Heart left ventricle (tissue), 16 donors: ENCODE data around the gene CYP4F3. TPM values are rescaled to one million over a fixed set of nuclear protein-coding genes. Genes with fewer than 3 reads are reported as not detected.

ENCODE experiments used
- ATAC-seq, 4 donors: fragments of 200-7000 bp; cut with Tn5 transposase; one replicate each; pipeline ENCODE4 v1.9.1; 2020 to 2022; ENCODE audit warnings: moderate library complexity in 4 of 4, mild to moderate bottlenecking in 3 of 4, moderate number of reproducible peaks in 1 of 4
- DNase-seq, 5 donors: peaks; one replicate each; pipeline ENCODE4 v3.0.0-alpha.2; 2020
- H3K27ac ChIP-seq, 12 donors: fragments of 200-600 bp; sonication (generic) in 4 of 12; one replicate each; pipeline versions ENCODE4 v1.5.0 to v1.8.0; 2016 to 2022; ENCODE audit warnings: mild to moderate bottlenecking in 2 of 12
- H3K27me3 ChIP-seq, 9 donors: fragments of 200-600 bp; sonication (generic) in 2 of 9; one replicate each; pipeline versions ENCODE4 v1.5.1 to v1.8.0; 2016 to 2022; ENCODE audit warnings: mild to moderate bottlenecking in 3 of 9
- H3K36me3 ChIP-seq, 9 donors: fragments of 200-600 bp; sonication (generic) in 2 of 9; one replicate each; pipeline versions ENCODE4 v1.5.0 to v1.8.0; 2018 to 2022; ENCODE audit warnings: mild to moderate bottlenecking in 2 of 9
- H3K4me1 ChIP-seq, 12 donors: fragments of 200-600 bp; sonication (generic) in 4 of 12; one replicate each; pipeline versions ENCODE4 v1.5.0 to v1.8.0; 2016 to 2022; ENCODE audit warnings: mild to moderate bottlenecking in 3 of 12
- H3K4me3 ChIP-seq, 12 donors: fragments of 200-600 bp; sonication (generic) in 4 of 12; one replicate each; pipeline versions ENCODE4 v1.5.0 to v1.8.0; 2017 to 2022; ENCODE audit warnings: mild to moderate bottlenecking in 9 of 12, moderate library complexity in 4 of 12
- H3K9me3 ChIP-seq, 12 donors: fragments of 200-600 bp; sonication (generic) in 4 of 12; one replicate each; pipeline versions ENCODE4 v1.5.0 to v1.8.0; 2016 to 2022; ENCODE audit warnings: mild to moderate bottlenecking in 1 of 12
- POLR2A ChIP-seq, 2 donors: fragments of 450-650 bp; IDR thresholded peaks; one replicate each; pipeline ENCODE4 v1.6.1; 2017; ENCODE audit warnings: antibody characterized with exemption in 2 of 2, mild to moderate bottlenecking in 2 of 2, moderate library complexity in 2 of 2
- WGBS, 4 donors: extraction: QIAGEN DNeasy Blood & Tissue Kit in 2 of 4; methylation state at CpG; one replicate each; pipeline versions ENCODE4 v1.1.5 to v1.1.7; 2013 to 2018; 5-methylcytosine and 5-hydroxymethylcytosine counted together
- intact Hi-C, 10 donors: fragments of 100-400 bp; cut with DNase I; formaldehyde crosslinking; loops; one replicate each; pipeline versions ENCODE4 v1.11.1 to v1.14.2; 2022
- polyA plus RNA-seq, 2 donors: library from polyadenylated mRNA; stranded (reverse); fragments of 200-250 nt; gene quantifications; one replicate each; pipeline ENCODE4 v1.2.3, GENCODE V29; 2013
- total RNA-seq, 9 donors: library from RNA; depleted of rRNA in 2 of 9; stranded (reverse); fragments of >200 nt in 2 of 9; fragmentation: NEBNext Ultra II Directional in 3 of 9; extraction: Animal tissue kit (Norgen Biotek cat#: 25700) in 3 of 9; gene quantifications; one replicate each; pipeline versions ENCODE4 v1.1.0 to v1.2.4, GENCODE V29; 2016 to 2023
- TF ChIP-seq, protein P1 (sequence below), 12 donors: fragments of 200-600 bp; sonication (generic) in 4 of 12; IDR thresholded peaks; one replicate each; pipeline versions ENCODE4 v1.5.0 to v1.8.0; 2018 to 2022; ENCODE audit warnings: antibody characterized with exemption in 12 of 12, mild to moderate bottlenecking in 5 of 12
- donor health status: ischemic (EF 13 %, LVEDD 7.1; RV severe dilation, severe dysfunction).
- donor health status: healthy with polysubstance abuse.
- donor health status: DM: no; HTN: yes; CAD: no.
- donor health status: DM: no; HTN: no; CAD: no.
- donor health status: ischemic (EF 25% LVEDD 6.9; RV normal size, moderate dysfunction).
- donor health status: ischemic (EF 25% LVEDD 5.7; RV mildly dilated, moderate dysfunction).
- donor health status: healthy.
- donor health status: DM: yes; HTN: yes; CAD: no.
- donor health status: ischemic (EF 35%, LVEDD 5.7; RV mildly dilated, moderate dysfunction).
- donor health status: nonischemic (EF 11% LVEDD 7.7; RV severe dilation, severe dysfunction).
- donor health status: DM: yes; HTN: yes; CAD: no.
- donor health status: PGD.
- donor health status: ischemic (EF 29% LVEDD 5.4; RV normal size, mild dysfunction).
- donor health status: nonischemic (EF 23%, LVEDD 6.1; RV moderate dilation, normal function).

Gene CYP4F3
- total and polyA plus RNA-seq, 11 donors: 0.04 to 1.9 (median 0.29) TPM; not detected in 4

DNA sequence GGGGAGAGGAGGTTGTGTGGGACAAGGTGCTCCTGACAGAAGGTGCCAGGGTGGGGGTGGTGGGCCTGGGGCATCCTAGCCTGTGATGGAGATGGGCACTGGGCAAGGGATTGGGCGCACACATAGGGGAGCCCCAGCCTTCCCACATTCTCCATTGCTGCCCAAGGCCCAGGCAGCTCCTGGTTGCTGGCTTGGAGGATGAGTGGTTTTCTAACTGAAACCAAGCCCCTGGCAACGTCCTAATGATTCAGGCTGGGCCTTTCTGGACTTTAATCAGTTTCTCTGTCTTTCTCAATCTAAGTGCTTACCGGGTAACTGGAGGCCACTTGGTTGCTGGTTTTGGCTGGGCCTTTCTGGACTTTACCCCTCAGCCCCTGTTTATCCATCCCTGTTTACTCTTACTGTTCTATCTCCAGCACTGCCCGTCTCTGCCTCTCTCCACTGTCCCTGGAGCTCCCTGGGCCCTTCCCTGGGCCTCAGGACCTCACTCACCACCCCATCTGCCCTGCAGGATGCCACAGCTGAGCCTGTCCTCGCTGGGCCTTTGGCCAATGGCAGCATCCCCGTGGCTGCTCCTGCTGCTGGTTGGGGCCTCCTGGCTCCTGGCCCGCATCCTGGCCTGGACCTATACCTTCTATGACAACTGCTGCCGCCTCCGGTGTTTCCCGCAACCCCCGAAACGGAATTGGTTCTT is 354 bp downstream of the CYP4F3 start:
- no peak overlapping the region for H3K27ac ChIP-seq
- peaks cover 0 to 12% (median 0%) of the 10 kb centered on the region in 12 donors for H3K4me1 ChIP-seq
- H3K4me3 ChIP-seq: no peak overlapping the region
- DNase-seq: no peak
- no peaks in the 10 kb centered on the region for H3K36me3 ChIP-seq
- 64 to 78% (median 72%) methylated on average over 12 of the region's 12 CpGs for WGBS, 4 donors
- H3K27me3 ChIP-seq: peaks cover 0 to 7% (median 0%) of the 10 kb centered on the region in 9 donors
- intact Hi-C loops: no loop called here
- TF ChIP-seq, protein P1, sequence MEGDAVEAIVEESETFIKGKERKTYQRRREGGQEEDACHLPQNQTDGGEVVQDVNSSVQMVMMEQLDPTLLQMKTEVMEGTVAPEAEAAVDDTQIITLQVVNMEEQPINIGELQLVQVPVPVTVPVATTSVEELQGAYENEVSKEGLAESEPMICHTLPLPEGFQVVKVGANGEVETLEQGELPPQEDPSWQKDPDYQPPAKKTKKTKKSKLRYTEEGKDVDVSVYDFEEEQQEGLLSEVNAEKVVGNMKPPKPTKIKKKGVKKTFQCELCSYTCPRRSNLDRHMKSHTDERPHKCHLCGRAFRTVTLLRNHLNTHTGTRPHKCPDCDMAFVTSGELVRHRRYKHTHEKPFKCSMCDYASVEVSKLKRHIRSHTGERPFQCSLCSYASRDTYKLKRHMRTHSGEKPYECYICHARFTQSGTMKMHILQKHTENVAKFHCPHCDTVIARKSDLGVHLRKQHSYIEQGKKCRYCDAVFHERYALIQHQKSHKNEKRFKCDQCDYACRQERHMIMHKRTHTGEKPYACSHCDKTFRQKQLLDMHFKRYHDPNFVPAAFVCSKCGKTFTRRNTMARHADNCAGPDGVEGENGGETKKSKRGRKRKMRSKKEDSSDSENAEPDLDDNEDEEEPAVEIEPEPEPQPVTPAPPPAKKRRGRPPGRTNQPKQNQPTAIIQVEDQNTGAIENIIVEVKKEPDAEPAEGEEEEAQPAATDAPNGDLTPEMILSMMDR (IDR thresholded peaks at IDR 0.05): no peak
- no peak for TF ChIP-seq POLR2A (IDR thresholded peaks at IDR 0.05)
- no peaks in the 10 kb centered on the region for H3K9me3 ChIP-seq
- no peak for ATAC-seq

- Histone ChIP-seq H3K9me3 (no peaks in the 10 kb centered on the region), H3K27me3 (peaks cover 0 to 6% (median 0%) of the 10 kb centered on the region in 9 donors), H3K4me1 (peaks cover 0 to 12% (median 0%) of the 10 kb centered on the region in 12 donors), H3K4me3 (no peak overlapping the region), H3K27ac (no peak overlapping the region), H3K36me3 (no peaks in the 10 kb centered on the region)
- intact Hi-C loops: no loop called here
- DNase-seq: no peak
- TF ChIP-seq POLR2A (IDR thresholded peaks at IDR 0.05): no peak
- TF ChIP-seq, protein P1 (IDR thresholded peaks at IDR 0.05): no peak
- peak in 2 of 4 donors; percentile 16 to 41 for ATAC-seq
- WGBS, 4 donors: 73 to 80% (median 73%) methylated on average over 5 of the region's 5 CpGs
Observed at GRCh38 chr19:15641901-15642491, 1.3 kb downstream of the CYP4F3 start.

DNA sequence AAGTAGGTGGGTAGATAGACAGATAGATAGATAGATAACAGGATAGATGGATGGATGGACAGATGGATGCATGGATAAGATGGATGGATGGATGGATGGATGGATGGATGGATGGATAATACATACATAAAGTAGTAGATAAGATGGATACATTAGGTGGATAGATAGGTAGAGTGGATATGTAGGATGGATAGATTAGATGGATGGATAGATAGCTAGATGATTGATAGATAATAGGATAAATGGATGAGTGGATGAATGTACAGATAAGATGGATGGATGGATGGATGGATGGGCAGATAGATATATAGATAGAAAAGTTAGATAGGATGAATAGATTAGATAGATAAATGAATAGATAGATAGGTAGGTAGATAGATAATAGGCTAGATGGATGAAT is 2.1 kb downstream of the CYP4F3 start:
- Histone ChIP-seq H3K9me3 (no peaks in the 10 kb centered on the region), H3K27ac (no peak overlapping the region), H3K4me3 (no peak overlapping the region), H3K27me3 (peaks cover 0 to 6% (median 0%) of the 10 kb centered on the region in 9 donors), H3K4me1 (peaks cover 0 to 12% (median 0%) of the 10 kb centered on the region in 12 donors), H3K36me3 (no peaks in the 10 kb centered on the region)
- no peak for ATAC-seq
- TF ChIP-seq, protein P1 (IDR thresholded peaks at IDR 0.05): no peak
- no peak for TF ChIP-seq POLR2A (IDR thresholded peaks at IDR 0.05)
- no peak for DNase-seq
- intact Hi-C loops: no loop called here

- WGBS, 4 donors: 77 to 85% (median 79%) methylated on average over 3 of the region's 3 CpGs
- H3K36me3 ChIP-seq: no peaks in the 10 kb centered on the region
- peaks cover 0 to 6% (median 0%) of the 10 kb centered on the region in 9 donors for H3K27me3 ChIP-seq
- H3K4me3 ChIP-seq: no peak overlapping the region
- H3K4me1 ChIP-seq: peaks cover 0 to 12% (median 0%) of the 10 kb centered on the region in 12 donors
- no peak for DNase-seq
- ATAC-seq: no peak
- intact Hi-C loops: no loop called here
- TF ChIP-seq, protein P1 (IDR thresholded peaks at IDR 0.05): no peak
- no peak for TF ChIP-seq POLR2A (IDR thresholded peaks at IDR 0.05)
- H3K27ac ChIP-seq: no peak overlapping the region
- H3K9me3 ChIP-seq: peaks cover 0 to 4% (median 0%) of the 10 kb centered on the region in 12 donors
Observed at GRCh38 chr19:15643387-15643786, 2.7 kb downstream of the CYP4F3 start.
